ENCODE measurements around the gene ERFL.

Gene ERFL

DNA sequence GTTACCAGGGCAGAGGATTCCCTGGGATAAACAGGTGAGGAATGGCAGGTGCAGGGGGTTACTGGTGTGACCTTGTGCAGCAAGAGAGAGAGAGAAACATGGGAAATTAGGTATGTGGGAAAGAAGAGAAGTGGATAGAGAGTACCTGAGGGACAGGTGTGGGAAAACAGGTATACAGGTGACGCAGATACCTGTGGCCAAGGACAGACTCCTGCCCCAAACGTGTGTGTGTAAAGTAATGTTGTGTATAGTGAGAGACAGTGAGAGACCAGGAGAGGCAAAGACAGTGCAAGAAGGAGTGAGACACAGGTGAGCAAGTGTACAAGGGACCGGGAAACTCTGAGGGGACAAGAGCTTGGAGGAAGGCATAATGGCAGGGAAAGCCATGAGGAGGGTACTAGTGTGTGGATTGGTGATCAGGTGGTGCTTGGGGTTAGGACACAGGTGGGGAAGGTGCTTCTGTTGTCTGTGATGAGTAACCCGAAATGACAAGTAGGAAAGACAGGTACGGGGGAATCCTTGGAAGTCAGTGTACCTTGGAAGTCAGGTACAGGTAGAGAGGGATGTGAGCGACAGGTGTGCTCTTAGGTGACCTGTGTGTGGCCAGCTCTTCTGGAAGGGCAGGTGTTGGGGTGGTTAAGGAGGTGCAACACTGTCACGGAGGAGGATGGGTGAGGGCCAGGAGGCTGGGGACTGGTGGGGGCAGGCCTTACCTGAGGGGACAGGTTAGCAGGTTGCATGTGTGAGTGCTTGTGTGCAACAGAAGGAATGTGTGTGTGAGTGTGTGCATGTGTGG, 2.8 kb downstream of the ERFL start:
- TF ChIP-seq EP300 (IDR thresholded peaks at IDR 0.05; ENCODE audit: borderline replicate concordance) (no peak), YY1 (IDR thresholded peaks at IDR 0.05; ENCODE audit: low read depth) (no peak), TEAD4 (IDR thresholded peaks at IDR 0.05) (no peak), TCF12 (IDR thresholded peaks at IDR 0.05; ENCODE audit: low read depth) (no peak), NFIC (IDR thresholded peaks at IDR 0.05) (no peak), RAD21 (IDR thresholded peaks at IDR 0.05; ENCODE audit: low read depth) (no peak), ZBTB7A (IDR thresholded peaks at IDR 0.05; ENCODE audit: low read depth) (no peak), CEBPB (IDR thresholded peaks at IDR 0.05) (no peak), FOXM1 (IDR thresholded peaks at IDR 0.05; ENCODE audit: borderline replicate concordance, low read depth) (no peak), CREB1 (IDR thresholded peaks at IDR 0.05; ENCODE audit: low read depth) (no peak), TAF1 (IDR thresholded peaks at IDR 0.05; ENCODE audit: low read depth) (no peak), EGR1 (IDR thresholded peaks at IDR 0.05) (no peak)
- TF ChIP-seq, protein P1, sequence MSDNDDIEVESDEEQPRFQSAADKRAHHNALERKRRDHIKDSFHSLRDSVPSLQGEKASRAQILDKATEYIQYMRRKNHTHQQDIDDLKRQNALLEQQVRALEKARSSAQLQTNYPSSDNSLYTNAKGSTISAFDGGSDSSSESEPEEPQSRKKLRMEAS (IDR thresholded peaks at IDR 0.05) = no peak
- TF ChIP-seq, protein P2, sequence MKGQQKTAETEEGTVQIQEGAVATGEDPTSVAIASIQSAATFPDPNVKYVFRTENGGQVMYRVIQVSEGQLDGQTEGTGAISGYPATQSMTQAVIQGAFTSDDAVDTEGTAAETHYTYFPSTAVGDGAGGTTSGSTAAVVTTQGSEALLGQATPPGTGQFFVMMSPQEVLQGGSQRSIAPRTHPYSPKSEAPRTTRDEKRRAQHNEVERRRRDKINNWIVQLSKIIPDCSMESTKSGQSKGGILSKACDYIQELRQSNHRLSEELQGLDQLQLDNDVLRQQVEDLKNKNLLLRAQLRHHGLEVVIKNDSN (IDR thresholded peaks at IDR 0.05) = no peak
- TF ChIP-seq, protein P3, sequence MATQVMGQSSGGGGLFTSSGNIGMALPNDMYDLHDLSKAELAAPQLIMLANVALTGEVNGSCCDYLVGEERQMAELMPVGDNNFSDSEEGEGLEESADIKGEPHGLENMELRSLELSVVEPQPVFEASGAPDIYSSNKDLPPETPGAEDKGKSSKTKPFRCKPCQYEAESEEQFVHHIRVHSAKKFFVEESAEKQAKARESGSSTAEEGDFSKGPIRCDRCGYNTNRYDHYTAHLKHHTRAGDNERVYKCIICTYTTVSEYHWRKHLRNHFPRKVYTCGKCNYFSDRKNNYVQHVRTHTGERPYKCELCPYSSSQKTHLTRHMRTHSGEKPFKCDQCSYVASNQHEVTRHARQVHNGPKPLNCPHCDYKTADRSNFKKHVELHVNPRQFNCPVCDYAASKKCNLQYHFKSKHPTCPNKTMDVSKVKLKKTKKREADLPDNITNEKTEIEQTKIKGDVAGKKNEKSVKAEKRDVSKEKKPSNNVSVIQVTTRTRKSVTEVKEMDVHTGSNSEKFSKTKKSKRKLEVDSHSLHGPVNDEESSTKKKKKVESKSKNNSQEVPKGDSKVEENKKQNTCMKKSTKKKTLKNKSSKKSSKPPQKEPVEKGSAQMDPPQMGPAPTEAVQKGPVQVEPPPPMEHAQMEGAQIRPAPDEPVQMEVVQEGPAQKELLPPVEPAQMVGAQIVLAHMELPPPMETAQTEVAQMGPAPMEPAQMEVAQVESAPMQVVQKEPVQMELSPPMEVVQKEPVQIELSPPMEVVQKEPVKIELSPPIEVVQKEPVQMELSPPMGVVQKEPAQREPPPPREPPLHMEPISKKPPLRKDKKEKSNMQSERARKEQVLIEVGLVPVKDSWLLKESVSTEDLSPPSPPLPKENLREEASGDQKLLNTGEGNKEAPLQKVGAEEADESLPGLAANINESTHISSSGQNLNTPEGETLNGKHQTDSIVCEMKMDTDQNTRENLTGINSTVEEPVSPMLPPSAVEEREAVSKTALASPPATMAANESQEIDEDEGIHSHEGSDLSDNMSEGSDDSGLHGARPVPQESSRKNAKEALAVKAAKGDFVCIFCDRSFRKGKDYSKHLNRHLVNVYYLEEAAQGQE (IDR thresholded peaks at IDR 0.05; ENCODE audit: low read depth) = no peak

DNA sequence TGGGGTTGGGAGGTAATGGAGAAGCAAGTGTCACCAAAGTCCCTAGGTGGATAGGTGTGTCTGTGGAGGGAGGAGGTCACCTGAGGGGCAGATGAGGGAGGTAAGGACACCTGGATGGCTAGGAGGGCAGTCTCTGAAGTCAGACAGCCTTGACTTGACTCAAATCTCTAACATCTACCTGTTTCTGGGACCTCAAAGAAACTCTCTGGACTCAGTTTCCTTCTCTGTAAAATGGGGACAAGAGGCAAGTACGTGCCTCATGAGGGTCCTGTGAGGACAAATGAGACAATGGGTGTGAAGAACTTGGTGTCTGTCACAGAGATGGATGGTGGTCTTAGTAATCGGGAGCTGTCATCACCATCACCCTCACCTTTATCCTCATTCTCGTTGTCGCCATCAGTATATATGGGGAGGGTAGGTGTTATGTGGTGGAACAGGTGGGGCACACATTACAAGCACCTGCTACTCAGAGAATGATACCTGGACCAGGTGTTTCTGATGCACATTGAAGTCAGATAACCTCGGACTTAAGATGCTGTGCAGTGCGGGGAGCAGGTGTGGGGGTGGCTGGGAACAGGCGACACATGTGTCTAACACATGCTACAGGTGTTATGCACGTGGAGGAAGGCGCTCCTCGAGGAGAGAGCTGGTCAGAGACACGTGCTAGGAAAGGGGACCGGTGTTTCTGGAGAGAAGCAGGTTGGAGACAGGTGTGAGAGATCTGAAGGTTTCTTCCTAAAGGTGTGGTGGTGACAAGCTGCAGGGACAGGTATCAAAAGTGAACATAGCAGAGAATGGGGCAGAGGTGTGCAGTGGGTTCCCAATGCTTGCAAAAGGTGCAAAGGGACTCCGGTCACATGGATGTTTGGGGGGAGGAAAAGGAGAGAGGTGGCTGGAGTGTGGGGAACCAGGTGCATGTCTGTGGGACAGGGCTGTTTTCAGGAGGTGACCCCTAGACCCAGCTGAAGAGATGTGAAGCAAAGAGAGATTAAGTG, 3.8 kb downstream of the ERFL start:
- TF ChIP-seq CEBPB (IDR thresholded peaks at IDR 0.05) (no peak), RAD21 (IDR thresholded peaks at IDR 0.05; ENCODE audit: low read depth) (no peak), CREB1 (IDR thresholded peaks at IDR 0.05; ENCODE audit: low read depth) (no peak)
- TF ChIP-seq, protein P1 (IDR thresholded peaks at IDR 0.05) = peak; percentile 67
- TF ChIP-seq, protein P2 (IDR thresholded peaks at IDR 0.05) = no peak

DNA sequence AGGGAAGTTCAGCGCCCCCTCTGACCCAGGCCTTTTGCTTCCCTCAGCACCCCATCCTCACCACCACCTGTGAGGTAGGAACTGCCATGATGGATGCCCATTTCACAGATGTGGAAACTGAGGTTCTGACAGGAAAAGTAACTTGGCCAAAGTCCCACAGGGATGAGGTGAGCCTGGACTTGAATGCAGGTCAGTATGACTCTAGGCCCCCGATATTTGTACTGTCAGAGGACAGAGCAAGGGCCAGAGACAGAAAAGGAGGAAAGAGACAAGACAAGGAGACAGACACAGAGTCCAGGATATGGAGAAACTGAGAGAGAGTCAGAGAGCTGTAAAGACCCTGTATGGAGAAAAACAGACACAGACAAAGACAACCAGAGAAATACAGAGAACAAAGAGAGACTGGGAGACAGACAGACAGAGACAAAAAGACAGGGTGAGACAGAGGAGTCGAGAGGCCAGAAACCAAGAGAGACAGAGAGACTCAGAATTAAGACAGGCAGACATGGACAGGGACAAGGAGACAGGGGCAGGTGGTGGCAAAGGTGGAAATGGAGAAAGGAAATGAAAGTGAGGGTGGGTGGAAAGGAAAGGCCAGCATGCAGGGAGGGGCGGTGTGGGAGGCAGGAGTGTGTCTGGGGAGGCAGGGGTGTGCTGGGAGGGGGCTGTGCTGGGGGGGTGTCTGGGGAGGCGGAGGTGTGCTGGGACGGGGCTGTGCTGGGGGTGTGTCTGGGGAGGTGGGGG, 5.0 kb downstream of the ERFL start:
- TF ChIP-seq EGR1 (IDR thresholded peaks at IDR 0.05) (no peak), FOXM1 (IDR thresholded peaks at IDR 0.05; ENCODE audit: borderline replicate concordance, low read depth) (no peak), TCF12 (IDR thresholded peaks at IDR 0.05; ENCODE audit: low read depth) (no peak), TAF1 (IDR thresholded peaks at IDR 0.05; ENCODE audit: low read depth) (no peak), NFIC (IDR thresholded peaks at IDR 0.05) (no peak), ZBTB7A (IDR thresholded peaks at IDR 0.05; ENCODE audit: low read depth) (no peak), YY1 (IDR thresholded peaks at IDR 0.05; ENCODE audit: low read depth) (no peak), EP300 (IDR thresholded peaks at IDR 0.05; ENCODE audit: borderline replicate concordance) (no peak), CREB1 (IDR thresholded peaks at IDR 0.05; ENCODE audit: low read depth) (no peak), CEBPB (IDR thresholded peaks at IDR 0.05) (no peak), TEAD4 (IDR thresholded peaks at IDR 0.05) (no peak), RAD21 (IDR thresholded peaks at IDR 0.05; ENCODE audit: low read depth) (no peak)
- TF ChIP-seq, protein P3 (IDR thresholded peaks at IDR 0.05; ENCODE audit: low read depth) = no peak
- TF ChIP-seq, protein P2 (IDR thresholded peaks at IDR 0.05) = no peak
- TF ChIP-seq, protein P1 (IDR thresholded peaks at IDR 0.05) = no peak

DNA sequence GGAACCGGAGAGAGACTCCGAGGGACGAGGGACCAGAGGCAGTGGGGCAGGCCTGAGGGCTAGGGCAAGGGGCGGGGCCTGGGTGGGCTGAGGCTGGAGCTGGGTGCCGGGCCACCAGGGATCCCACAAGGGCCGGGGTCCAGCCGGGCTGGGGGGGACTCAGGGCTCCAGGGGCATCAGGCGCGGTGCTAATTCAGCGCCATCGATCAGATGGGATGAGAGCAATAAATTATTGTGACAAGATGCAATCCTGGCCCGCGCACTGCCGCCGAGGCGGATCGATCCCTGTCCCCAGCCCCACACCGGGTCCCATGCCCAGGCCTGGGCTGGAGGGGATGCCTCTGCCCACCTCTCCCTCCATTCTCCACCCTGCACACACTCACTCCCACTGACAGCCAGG, 5.7 kb downstream of the ERFL start:
- no peak for TF ChIP-seq CREB1 (IDR thresholded peaks at IDR 0.05; ENCODE audit: low read depth)
- no peak for TF ChIP-seq TCF12 (IDR thresholded peaks at IDR 0.05; ENCODE audit: low read depth)
- TF ChIP-seq TEAD4 (IDR thresholded peaks at IDR 0.05) = no peak
- TF ChIP-seq EP300 (IDR thresholded peaks at IDR 0.05; ENCODE audit: borderline replicate concordance) = no peak
- TF ChIP-seq YY1 (IDR thresholded peaks at IDR 0.05; ENCODE audit: low read depth) = no peak
- no peak for TF ChIP-seq EGR1 (IDR thresholded peaks at IDR 0.05)
- no peak for TF ChIP-seq RAD21 (IDR thresholded peaks at IDR 0.05; ENCODE audit: low read depth)
- no peak for TF ChIP-seq CEBPB (IDR thresholded peaks at IDR 0.05)
- TF ChIP-seq, protein P2 (IDR thresholded peaks at IDR 0.05) = no peak

Measured in Ishikawa (cell line).